ENCODE results near the gene CHMP2A.
"Not testable (repeated sequence)": the region's sequence is repeated elsewhere in the genome, so short reads cannot be mapped to it uniquely, and the experiment has no call there.

CHMP2A gene

GRCh38 chr19:58578012-58578925, 23.4 kb upstream of the CHMP2A start:
- H3K4me3 ChIP-seq (ENCODE audit: low read depth in 1 of 5, low read length in 5 of 5): no peak overlapping the region
- H3K36me3 ChIP-seq (ENCODE audit: control insufficient read depth in 5 of 5, insufficient read depth in 5 of 5, low read length in 5 of 5): peaks cover 0 to 18% (median 13%) of the 10 kb centered on the region in 5 donors
- no peaks in the 10 kb centered on the region for H3K27me3 ChIP-seq (ENCODE audit: control insufficient read depth in 5 of 5, insufficient read depth in 4 of 5, low read length in 5 of 5)
- H3K27ac ChIP-seq (ENCODE audit: low read depth, low read length): no peak overlapping the region
- H3K4me1 ChIP-seq (ENCODE audit: control insufficient read depth in 5 of 5, insufficient read depth in 5 of 5, low read length in 5 of 5): peaks cover 2 to 29% (median 27%) of the 10 kb centered on the region in 5 donors
- H3K9me3 ChIP-seq (ENCODE audit: control insufficient read depth in 5 of 5, low read length in 5 of 5): no peaks in the 10 kb centered on the region
- no peak overlapping the region for H3K9ac ChIP-seq (ENCODE audit: low read length in 5 of 5)

- Histone ChIP-seq H3K36me3 (ENCODE audit: control insufficient read depth in 5 of 5, insufficient read depth in 5 of 5, low read length in 5 of 5) (peaks cover 0 to 12% (median 7%) of the 10 kb centered on the region in 5 donors), H3K4me1 (ENCODE audit: control insufficient read depth in 5 of 5, insufficient read depth in 5 of 5, low read length in 5 of 5) (peaks cover 0 to 34% (median 28%) of the 10 kb centered on the region in 5 donors)
- not testable (repeated sequence) for H3K9ac ChIP-seq (ENCODE audit: low read length in 5 of 5); H3K4me3 ChIP-seq (ENCODE audit: low read depth in 1 of 5, low read length in 5 of 5); H3K9me3 ChIP-seq (ENCODE audit: control insufficient read depth in 5 of 5, low read length in 5 of 5); H3K27ac ChIP-seq (ENCODE audit: low read depth, low read length); H3K27me3 ChIP-seq (ENCODE audit: control insufficient read depth in 5 of 5, insufficient read depth in 4 of 5, low read length in 5 of 5)
These were observed 22.7 kb upstream of the CHMP2A start for GRCh38 chr19:58577581-58577980.

- peak overlapping the region; percentile 75 to 90 (median 83) for H3K9ac ChIP-seq (ENCODE audit: low read length in 5 of 5)
- H3K4me1 ChIP-seq (ENCODE audit: control insufficient read depth in 5 of 5, insufficient read depth in 5 of 5, low read length in 5 of 5): peaks cover 0 to 35% (median 29%) of the 10 kb centered on the region in 5 donors
- H3K27ac ChIP-seq (ENCODE audit: low read depth, low read length): peak overlapping the region; percentile 90
- peaks cover 0 to 9% (median 3%) of the 10 kb centered on the region in 5 donors for H3K36me3 ChIP-seq (ENCODE audit: control insufficient read depth in 5 of 5, insufficient read depth in 5 of 5, low read length in 5 of 5)
- H3K4me3 ChIP-seq (ENCODE audit: low read depth in 1 of 5, low read length in 5 of 5): peak overlapping the region; percentile 76 to 89 (median 81)
- no peaks in the 10 kb centered on the region for H3K27me3 ChIP-seq (ENCODE audit: control insufficient read depth in 5 of 5, insufficient read depth in 4 of 5, low read length in 5 of 5)
- H3K9me3 ChIP-seq (ENCODE audit: control insufficient read depth in 5 of 5, low read length in 5 of 5): no peaks in the 10 kb centered on the region
These were observed 20.5 kb upstream of the CHMP2A start for GRCh38 chr19:58575183-58576041.

- no peaks in the 10 kb centered on the region for H3K9me3 ChIP-seq (ENCODE audit: control insufficient read depth in 5 of 5, low read length in 5 of 5)
- no peaks in the 10 kb centered on the region for H3K27me3 ChIP-seq (ENCODE audit: control insufficient read depth in 5 of 5, insufficient read depth in 4 of 5, low read length in 5 of 5)
- peak overlapping the region; percentile 65 to 98 (median 97) for H3K4me3 ChIP-seq (ENCODE audit: low read depth in 1 of 5, low read length in 5 of 5)
- peaks cover 0 to 26% (median 7%) of the 10 kb centered on the region in 5 donors for H3K36me3 ChIP-seq (ENCODE audit: control insufficient read depth in 5 of 5, insufficient read depth in 5 of 5, low read length in 5 of 5)
- H3K27ac ChIP-seq (ENCODE audit: low read depth, low read length): peak overlapping the region; percentile 93
- H3K4me1 ChIP-seq (ENCODE audit: control insufficient read depth in 5 of 5, insufficient read depth in 5 of 5, low read length in 5 of 5): peaks cover 0 to 35% (median 29%) of the 10 kb centered on the region in 5 donors
- peak overlapping the region; percentile 21 to 92 (median 44) for H3K9ac ChIP-seq (ENCODE audit: low read length in 5 of 5)
These were observed 18.8 kb upstream of the CHMP2A start for GRCh38 chr19:58573658-58574164.

- H3K27me3 ChIP-seq (ENCODE audit: control insufficient read depth in 5 of 5, insufficient read depth in 4 of 5, low read length in 5 of 5): no peaks in the 10 kb centered on the region
- no peaks in the 10 kb centered on the region for H3K9me3 ChIP-seq (ENCODE audit: control insufficient read depth in 5 of 5, low read length in 5 of 5)
- H3K4me3 ChIP-seq (ENCODE audit: low read depth in 1 of 5, low read length in 5 of 5): peak within 1 kb of the TSS; percentile 92 to 98 (median 97)
- peak within 1 kb of the TSS; percentile 82 to 92 (median 87) for H3K9ac ChIP-seq (ENCODE audit: low read length in 5 of 5)
- H3K4me1 ChIP-seq (ENCODE audit: control insufficient read depth in 5 of 5, insufficient read depth in 5 of 5, low read length in 5 of 5): peaks cover 0 to 35% (median 29%) of the 10 kb centered on the region in 5 donors
- H3K36me3 ChIP-seq (ENCODE audit: control insufficient read depth in 5 of 5, insufficient read depth in 5 of 5, low read length in 5 of 5): peaks cover 0 to 29% (median 10%) of the 10 kb centered on the region in 5 donors
- peak within 1 kb of the TSS; percentile 93 for H3K27ac ChIP-seq (ENCODE audit: low read depth, low read length)
These were observed 18.1 kb upstream of the CHMP2A start, which contains the start of gene MZF1 for GRCh38 chr19:58572818-58573657. Gene MZF1, minus strand, starts transcription at chr19:58573335. Its CDS starts 1,946 bp downstream, at chr19:58571389.

- Histone ChIP-seq H3K9me3 (ENCODE audit: control insufficient read depth in 5 of 5, low read length in 5 of 5) (no peaks in the 10 kb centered on the region), H3K4me3 (ENCODE audit: low read depth in 1 of 5, low read length in 5 of 5) (peak overlapping the region; percentile 86 to 98 (median 97)), H3K27me3 (ENCODE audit: control insufficient read depth in 5 of 5, insufficient read depth in 4 of 5, low read length in 5 of 5) (no peaks in the 10 kb centered on the region), H3K4me1 (ENCODE audit: control insufficient read depth in 5 of 5, insufficient read depth in 5 of 5, low read length in 5 of 5) (peaks cover 1 to 35% (median 29%) of the 10 kb centered on the region in 5 donors), H3K27ac (ENCODE audit: low read depth, low read length) (peak overlapping the region; percentile 93), H3K9ac (ENCODE audit: low read length in 5 of 5) (peak overlapping the region in 3 of 5 donors; percentile 82 to 92 (median 88)), H3K36me3 (ENCODE audit: control insufficient read depth in 5 of 5, insufficient read depth in 5 of 5, low read length in 5 of 5) (peaks cover 0 to 33% (median 10%) of the 10 kb centered on the region in 5 donors)
These were observed 17.3 kb upstream of the CHMP2A start for GRCh38 chr19:58572026-58572817.

- Histone ChIP-seq H3K9me3 (ENCODE audit: control insufficient read depth in 5 of 5, low read length in 5 of 5) (no peaks in the 10 kb centered on the region), H3K27ac (ENCODE audit: low read depth, low read length) (no peak overlapping the region), H3K36me3 (ENCODE audit: control insufficient read depth in 5 of 5, insufficient read depth in 5 of 5, low read length in 5 of 5) (peaks cover 0 to 38% (median 12%) of the 10 kb centered on the region in 5 donors), H3K27me3 (ENCODE audit: control insufficient read depth in 5 of 5, insufficient read depth in 4 of 5, low read length in 5 of 5) (no peaks in the 10 kb centered on the region), H3K4me1 (ENCODE audit: control insufficient read depth in 5 of 5, insufficient read depth in 5 of 5, low read length in 5 of 5) (peaks cover 2 to 35% (median 29%) of the 10 kb centered on the region in 5 donors), H3K4me3 (ENCODE audit: low read depth in 1 of 5, low read length in 5 of 5) (no peak overlapping the region), H3K9ac (ENCODE audit: low read length in 5 of 5) (no peak overlapping the region)
These were observed 16.7 kb upstream of the CHMP2A start for GRCh38 chr19:58571575-58571947.

GRCh38 chr19:58570770-58571574, 16.1 kb upstream of the CHMP2A start:
- no peak overlapping the region for H3K9ac ChIP-seq (ENCODE audit: low read length in 5 of 5)
- no peaks in the 10 kb centered on the region for H3K27me3 ChIP-seq (ENCODE audit: control insufficient read depth in 5 of 5, insufficient read depth in 4 of 5, low read length in 5 of 5)
- H3K9me3 ChIP-seq (ENCODE audit: control insufficient read depth in 5 of 5, low read length in 5 of 5): no peaks in the 10 kb centered on the region
- no peak overlapping the region for H3K27ac ChIP-seq (ENCODE audit: low read depth, low read length)
- H3K36me3 ChIP-seq (ENCODE audit: control insufficient read depth in 5 of 5, insufficient read depth in 5 of 5, low read length in 5 of 5): peaks cover 0 to 41% (median 12%) of the 10 kb centered on the region in 5 donors
- no peak overlapping the region for H3K4me3 ChIP-seq (ENCODE audit: low read depth in 1 of 5, low read length in 5 of 5)
- peaks cover 2 to 34% (median 27%) of the 10 kb centered on the region in 5 donors for H3K4me1 ChIP-seq (ENCODE audit: control insufficient read depth in 5 of 5, insufficient read depth in 5 of 5, low read length in 5 of 5)

Measured in subcutaneous abdominal adipose tissue (tissue), 5 donors.